Parathyroid adenoma (tissue), 2 donors: ENCODE data around the gene DIP2A.

Source experiments
- H2AFZ ChIP-seq: fragments of 300-600 bp; sonication (generic); one replicate; pipeline ENCODE4 v1.7.0; 2017; ENCODE audit warnings: antibody characterized with exemption, mild to moderate bottlenecking
- H3K27ac ChIP-seq: fragments of 300-600 bp; sonication (generic); one replicate; pipeline ENCODE4 v1.7.0; 2017
- H3K27me3 ChIP-seq: fragments of 300-600 bp; sonication (generic); one replicate; pipeline ENCODE4 v1.7.0; 2017; ENCODE audit warnings: low read length; ENCODE audit not compliant: control insufficient read depth, insufficient read depth
- H3K36me3 ChIP-seq: fragments of 300-600 bp; sonication (generic); one replicate; pipeline ENCODE4 v1.7.0; 2017; ENCODE audit warnings: low read length; ENCODE audit not compliant: control insufficient read depth, insufficient read depth
- H3K4me1 ChIP-seq: fragments of 300-600 bp; sonication (generic); one replicate; pipeline ENCODE4 v1.7.0; 2017; ENCODE audit warnings: control low read depth
- H3K4me2 ChIP-seq: fragments of 300-600 bp; sonication (generic); one replicate; pipeline ENCODE4 v1.7.0; 2017; ENCODE audit warnings: low read length
- H3K4me3 ChIP-seq: fragments of 300-600 bp; sonication (generic); one replicate; pipeline ENCODE4 v1.7.0; 2017; ENCODE audit warnings: low read depth, low read length
- H3K79me2 ChIP-seq: fragments of 300-600 bp; sonication (generic); one replicate; pipeline ENCODE4 v1.7.0; 2017; ENCODE audit warnings: control low read depth
- H3K9ac ChIP-seq: fragments of 300-600 bp; sonication (generic); one replicate; pipeline ENCODE4 v1.7.0; 2017; ENCODE audit warnings: mild to moderate bottlenecking
- H3K9me3 ChIP-seq: fragments of 300-600 bp; sonication (generic); one replicate; pipeline ENCODE4 v1.7.0; 2017; ENCODE audit warnings: low read length; ENCODE audit not compliant: control insufficient read depth
- CTCF ChIP-seq: fragments of 300-600 bp; sonication (generic); IDR thresholded peaks from one replicate; pipeline ENCODE4 v1.7.0; 2017; ENCODE audit warnings: antibody characterized with exemption, mild to moderate bottlenecking
- donor health status: primary hyperparathyroidism.

DIP2A gene

DNA sequence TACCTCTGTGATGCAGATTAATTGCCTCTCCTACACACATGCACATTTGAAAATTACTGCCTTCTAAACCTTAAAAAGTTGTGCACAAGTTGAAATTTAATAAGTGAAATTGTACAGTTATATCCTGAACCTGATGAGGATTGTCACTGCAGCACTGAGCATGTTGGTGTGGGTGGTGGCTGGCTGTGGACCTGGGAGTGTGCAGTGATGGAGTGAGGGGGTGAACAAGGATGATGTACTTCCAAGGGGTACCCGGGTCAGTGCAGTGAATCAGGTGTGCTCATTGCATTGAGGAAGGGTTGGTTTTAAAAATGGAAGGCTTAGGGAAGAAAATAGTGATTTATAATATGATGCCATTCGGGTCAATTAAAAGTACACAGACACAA is 24.1 kb downstream of the DIP2A start:
- H3K4me2 ChIP-seq, result no peak overlapping the region
- no peak overlapping the region for H3K27ac ChIP-seq
- no peak overlapping the region for H3K9ac ChIP-seq
- H3K36me3 ChIP-seq, result no peaks in the 10 kb centered on the region
- no peaks in the 10 kb centered on the region for H3K9me3 ChIP-seq
- no peak overlapping the region for H2AFZ ChIP-seq
- H3K4me1 ChIP-seq, result no peaks in the 10 kb centered on the region
- H3K79me2 ChIP-seq, result peaks cover 2% of the 10 kb centered on the region
- H3K4me3 ChIP-seq, result no peak overlapping the region
- TF ChIP-seq CTCF, result no peak
- no peaks in the 10 kb centered on the region for H3K27me3 ChIP-seq

DNA sequence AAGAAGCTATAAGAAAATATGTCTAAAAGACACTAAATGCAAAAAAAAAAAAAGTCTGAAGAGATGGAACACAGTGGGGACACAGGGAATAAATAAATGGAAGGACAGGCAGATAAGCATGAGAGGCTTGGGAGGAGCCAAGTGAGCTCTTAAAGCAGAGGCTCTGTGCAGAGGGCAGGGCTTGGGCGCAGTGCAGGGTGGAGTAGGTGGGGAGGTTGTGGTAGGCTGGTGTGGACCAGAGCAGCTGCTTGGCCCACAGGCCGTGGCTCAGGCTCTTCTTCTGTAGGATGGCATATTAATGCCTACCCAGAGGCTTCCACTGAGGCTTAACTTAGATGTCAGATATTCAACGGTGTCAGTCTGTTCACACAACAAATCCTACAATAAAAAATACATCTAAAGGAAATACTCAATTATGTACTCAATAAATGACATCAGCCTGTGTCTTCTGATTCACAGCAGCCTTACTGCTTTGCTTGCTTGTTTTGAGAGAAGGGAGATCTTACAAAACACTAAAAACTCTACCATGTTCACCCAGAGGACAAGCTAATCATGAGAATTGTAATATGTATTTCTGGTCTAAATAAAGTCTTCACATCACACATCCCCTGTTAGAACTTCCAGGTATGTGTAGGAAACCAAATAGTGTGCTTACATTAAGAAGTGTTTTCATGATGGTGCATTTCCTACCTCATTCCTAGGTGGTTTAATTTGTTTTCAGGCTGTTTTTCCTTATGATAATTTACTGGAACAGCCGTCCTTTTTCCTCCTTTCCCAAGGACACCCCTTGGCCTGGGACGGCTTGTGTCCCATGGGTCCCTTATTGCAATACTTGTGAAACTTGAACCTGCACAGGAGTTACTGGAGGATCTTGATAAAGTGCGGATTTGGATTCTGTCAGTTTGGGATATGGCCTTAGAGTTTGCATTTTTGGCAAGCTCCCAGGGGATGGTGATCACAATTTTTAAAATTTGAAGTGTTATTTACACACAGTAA is 24.9 kb downstream of the DIP2A start:
- Histone ChIP-seq H3K36me3 (no peaks in the 10 kb centered on the region), H3K27ac (no peak overlapping the region), H3K4me2 (no peak overlapping the region), H3K4me1 (no peaks in the 10 kb centered on the region), H2AFZ (no peak overlapping the region), H3K27me3 (no peaks in the 10 kb centered on the region), H3K4me3 (no peak overlapping the region), H3K79me2 (peaks cover 2% of the 10 kb centered on the region), H3K9me3 (no peaks in the 10 kb centered on the region), H3K9ac (no peak overlapping the region)
- no peak for TF ChIP-seq CTCF

DNA sequence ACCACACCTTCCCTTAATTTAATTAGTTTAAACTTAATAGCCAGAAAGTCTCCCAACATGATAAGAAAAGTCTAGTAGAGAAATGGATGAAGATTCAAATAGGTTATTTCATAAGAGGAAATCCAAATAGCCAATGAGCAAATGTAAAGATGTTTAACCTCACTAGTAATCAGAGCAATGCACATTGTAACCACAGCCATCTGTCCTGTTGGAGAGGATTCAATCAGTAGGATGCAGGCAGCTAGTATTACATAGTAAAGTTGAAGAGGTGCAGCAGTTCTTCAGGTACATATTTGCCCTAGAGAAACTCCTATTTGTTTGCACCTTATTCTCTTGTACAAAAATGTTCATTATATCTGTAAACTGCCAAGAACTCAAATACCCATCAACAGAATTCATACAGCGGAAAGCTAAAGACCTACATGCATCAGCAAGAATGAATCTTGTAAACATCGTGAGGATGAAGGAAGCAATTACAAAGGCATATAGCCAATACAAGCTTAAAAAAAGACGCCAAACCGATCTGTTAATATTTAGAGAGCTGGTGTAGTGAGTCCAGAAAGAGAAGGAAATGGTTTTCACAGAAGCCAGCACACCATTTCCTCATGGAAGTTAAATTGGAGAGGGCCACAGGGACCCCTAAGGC is 27.9 kb downstream of the DIP2A start:
- Histone ChIP-seq H3K4me2 (no peak overlapping the region), H3K4me3 (no peak overlapping the region), H3K79me2 (no peaks in the 10 kb centered on the region), H3K9ac (no peak overlapping the region), H3K9me3 (no peaks in the 10 kb centered on the region), H3K36me3 (no peaks in the 10 kb centered on the region), H3K4me1 (no peaks in the 10 kb centered on the region), H3K27ac (no peak overlapping the region), H3K27me3 (no peaks in the 10 kb centered on the region), H2AFZ (no peak overlapping the region)
- no peak for TF ChIP-seq CTCF

DNA sequence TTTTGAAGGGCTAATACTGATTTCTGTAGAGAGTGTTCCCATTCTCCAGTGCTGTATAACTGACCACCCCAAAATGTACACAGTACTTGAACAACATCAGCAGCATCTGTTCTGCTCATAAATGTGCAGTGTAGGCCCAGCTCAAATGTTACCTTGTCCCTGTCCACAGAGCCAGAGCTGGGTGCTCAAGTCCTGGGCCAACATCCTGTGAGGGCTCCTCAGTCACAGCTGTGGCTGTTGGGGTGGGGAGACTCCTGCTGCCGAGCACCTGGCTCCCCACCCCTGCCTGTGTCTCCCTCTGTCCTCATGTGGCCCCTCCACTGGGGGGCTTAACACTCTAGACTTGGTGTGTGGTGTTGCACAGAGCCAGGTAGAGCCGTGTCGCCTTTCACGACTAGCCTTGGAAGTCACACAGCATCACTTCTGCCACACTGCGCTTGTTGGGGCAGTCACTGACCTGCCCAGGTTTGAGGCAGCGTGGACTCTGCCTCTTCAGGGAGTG is 30.5 kb downstream of the DIP2A start:
- Histone ChIP-seq H3K4me2 (no peak overlapping the region), H3K4me1 (no peaks in the 10 kb centered on the region), H3K27ac (no peak overlapping the region), H3K36me3 (no peaks in the 10 kb centered on the region), H3K4me3 (no peak overlapping the region), H3K9ac (no peak overlapping the region), H3K9me3 (no peaks in the 10 kb centered on the region), H3K79me2 (no peaks in the 10 kb centered on the region), H3K27me3 (no peaks in the 10 kb centered on the region), H2AFZ (no peak overlapping the region)
- no peak for TF ChIP-seq CTCF
